SK-N-SH treated with all-trans-retinoic acid at 6 μM for 48 hours (cell line): ENCODE results near the gene HDGFL3.

ENCODE experiments used
- ATAC-seq: fragments of 200-7000 bp; cut with Tn5 transposase; 3 replicates; pipeline ENCODE4 v1.9.1; 2020; ENCODE audit warnings: mild to moderate bottlenecking, moderate library complexity
- BACH2 ChIP-seq: fragments of 250-450 bp; sonication (Bioruptor Pico); IDR thresholded peaks from 2 replicates; pipeline ENCODE4 v1.9.0; 2021; ENCODE audit warnings: mild to moderate bottlenecking, borderline replicate concordance
- CSDC2 ChIP-seq: fragments of 250-450 bp; sonication (Bioruptor Pico); IDR thresholded peaks from 2 replicates; pipeline ENCODE4 v1.5.0; 2020; ENCODE audit warnings: mild to moderate bottlenecking, moderate library complexity
- ISL1 ChIP-seq: fragments of 250-450 bp; sonication (Bioruptor Pico); IDR thresholded peaks from 2 replicates; pipeline ENCODE4 v2.1.2; 2022; ENCODE audit warnings: mild to moderate bottlenecking, moderate library complexity
- OSR1 ChIP-seq: fragments of 250-450 bp; sonication (Bioruptor Pico); IDR thresholded peaks from 2 replicates; pipeline ENCODE4 v1.8.0; 2022; ENCODE audit warnings: moderate library complexity, mild to moderate bottlenecking, inconsistent platforms
- PPARA ChIP-seq: fragments of 250-450 bp; sonication (Bioruptor Pico); IDR thresholded peaks from 2 replicates; pipeline ENCODE4 v1.5.0; 2020; ENCODE audit warnings: mild to moderate bottlenecking, borderline replicate concordance
- RARB ChIP-seq: fragments of 250-450 bp; sonication (Bioruptor Pico); IDR thresholded peaks from 2 replicates; pipeline ENCODE4 v1.8.0; 2021; ENCODE audit warnings: mild to moderate bottlenecking, moderate library complexity
- SNAI2 ChIP-seq: fragments of 250-450 bp; sonication (Bioruptor Pico); IDR thresholded peaks from 2 replicates; pipeline ENCODE4 v1.5.0; 2020; ENCODE audit warnings: mild to moderate bottlenecking, moderate library complexity
- TCF4 ChIP-seq: fragments of 250-450 bp; sonication (Bioruptor Pico); IDR thresholded peaks from 2 replicates; pipeline ENCODE4 v1.8.0; 2021; ENCODE audit warnings: mild to moderate bottlenecking, moderate library complexity, borderline replicate concordance
- TOX ChIP-seq: fragments of 250-450 bp; sonication (Bioruptor Pico); IDR thresholded peaks from 2 replicates; pipeline ENCODE4 v1.8.0; 2021; ENCODE audit warnings: mild to moderate bottlenecking, moderate library complexity, borderline replicate concordance
- ZC3H10 ChIP-seq: fragments of 250-450 bp; sonication (Bioruptor Pico); IDR thresholded peaks from 2 replicates; pipeline ENCODE4 v1.5.1; 2021; ENCODE audit warnings: mild to moderate bottlenecking, moderate library complexity
- ZFP3 ChIP-seq: fragments of 250-450 bp; sonication (Bioruptor Pico); IDR thresholded peaks from 2 replicates; pipeline ENCODE4 v1.5.0; 2020; ENCODE audit warnings: mild to moderate bottlenecking, moderate library complexity
- ZNF8 ChIP-seq: fragments of 450-650 bp; formaldehyde crosslinking; IDR thresholded peaks from 2 replicates; pipeline ENCODE4 v1.5.0; 2020; ENCODE audit warnings: mild to moderate bottlenecking, moderate library complexity
- TF ChIP-seq, protein P1 (sequence below): fragments of 250-450 bp; sonication (Bioruptor Pico); IDR thresholded peaks from 2 replicates; pipeline ENCODE4 v1.5.1; 2020; ENCODE audit warnings: low read depth, mild to moderate bottlenecking, moderate library complexity
- TF ChIP-seq, protein P2 (sequence below): fragments of 250-450 bp; sonication (Bioruptor Pico); IDR thresholded peaks from 2 replicates; pipeline ENCODE4 v1.5.1; 2021; ENCODE audit warnings: mild to moderate bottlenecking, moderate library complexity
- TF ChIP-seq, protein P3 (sequence below): fragments of 250-450 bp; sonication (Bioruptor Pico); IDR thresholded peaks from 2 replicates; pipeline ENCODE4 v1.5.0; 2020; ENCODE audit warnings: mild to moderate bottlenecking, moderate library complexity
- TF ChIP-seq, protein P4 (sequence below): fragments of 250-450 bp; sonication (Bioruptor Pico); IDR thresholded peaks from 2 replicates; pipeline ENCODE4 v1.8.0; 2020; ENCODE audit warnings: mild to moderate bottlenecking, moderate library complexity, borderline replicate concordance
- TF ChIP-seq, protein P5 (sequence below): fragments of 250-450 bp; sonication (Bioruptor Pico); IDR thresholded peaks from 2 replicates; pipeline ENCODE4 v1.8.0; 2021; ENCODE audit warnings: low read depth, mild to moderate bottlenecking, moderate library complexity, borderline replicate concordance

Gene HDGFL3

DNA sequence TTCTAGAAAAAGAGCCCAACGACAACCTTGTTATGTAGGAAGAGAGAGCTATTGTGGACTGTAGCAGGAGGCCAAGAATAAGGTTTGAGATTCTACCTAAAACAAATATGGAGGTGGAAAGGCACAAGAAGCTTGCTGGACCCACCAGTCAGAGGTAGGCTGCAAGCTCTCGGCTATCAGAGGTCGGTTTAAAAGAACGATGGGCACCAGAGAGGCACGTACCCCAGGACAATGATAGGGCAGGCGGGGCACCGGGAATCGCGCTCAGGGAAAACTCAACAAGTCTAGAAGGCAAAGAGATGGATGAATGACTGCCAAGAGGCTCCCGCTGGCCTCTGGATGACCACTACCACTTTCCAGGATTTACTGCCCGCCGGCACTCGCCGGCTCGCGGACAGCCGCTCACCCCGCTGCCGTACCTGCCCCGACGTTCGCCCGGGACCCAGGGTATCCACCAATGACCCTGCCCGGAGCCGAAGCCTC, 1.1 kb downstream of the HDGFL3 start (continued):
- TF ChIP-seq, protein P1, sequence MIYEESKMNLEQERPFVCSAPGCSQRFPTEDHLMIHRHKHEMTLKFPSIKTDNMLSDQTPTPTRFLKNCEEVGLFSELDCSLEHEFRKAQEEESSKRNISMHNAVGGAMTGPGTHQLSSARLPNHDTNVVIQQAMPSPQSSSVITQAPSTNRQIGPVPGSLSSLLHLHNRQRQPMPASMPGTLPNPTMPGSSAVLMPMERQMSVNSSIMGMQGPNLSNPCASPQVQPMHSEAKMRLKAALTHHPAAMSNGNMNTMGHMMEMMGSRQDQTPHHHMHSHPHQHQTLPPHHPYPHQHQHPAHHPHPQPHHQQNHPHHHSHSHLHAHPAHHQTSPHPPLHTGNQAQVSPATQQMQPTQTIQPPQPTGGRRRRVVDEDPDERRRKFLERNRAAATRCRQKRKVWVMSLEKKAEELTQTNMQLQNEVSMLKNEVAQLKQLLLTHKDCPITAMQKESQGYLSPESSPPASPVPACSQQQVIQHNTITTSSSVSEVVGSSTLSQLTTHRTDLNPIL: no peak
- TF ChIP-seq ZNF8 (CRISPR knock-in tag): no peak
- TF ChIP-seq, protein P2, sequence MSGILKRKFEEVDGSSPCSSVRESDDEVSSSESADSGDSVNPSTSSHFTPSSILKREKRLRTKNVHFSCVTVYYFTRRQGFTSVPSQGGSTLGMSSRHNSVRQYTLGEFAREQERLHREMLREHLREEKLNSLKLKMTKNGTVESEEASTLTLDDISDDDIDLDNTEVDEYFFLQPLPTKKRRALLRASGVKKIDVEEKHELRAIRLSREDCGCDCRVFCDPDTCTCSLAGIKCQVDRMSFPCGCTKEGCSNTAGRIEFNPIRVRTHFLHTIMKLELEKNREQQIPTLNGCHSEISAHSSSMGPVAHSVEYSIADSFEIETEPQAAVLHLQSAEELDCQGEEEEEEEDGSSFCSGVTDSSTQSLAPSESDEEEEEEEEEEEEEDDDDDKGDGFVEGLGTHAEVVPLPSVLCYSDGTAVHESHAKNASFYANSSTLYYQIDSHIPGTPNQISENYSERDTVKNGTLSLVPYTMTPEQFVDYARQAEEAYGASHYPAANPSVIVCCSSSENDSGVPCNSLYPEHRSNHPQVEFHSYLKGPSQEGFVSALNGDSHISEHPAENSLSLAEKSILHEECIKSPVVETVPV (CRISPR knock-in tag): no peak
- TF ChIP-seq, protein P3, sequence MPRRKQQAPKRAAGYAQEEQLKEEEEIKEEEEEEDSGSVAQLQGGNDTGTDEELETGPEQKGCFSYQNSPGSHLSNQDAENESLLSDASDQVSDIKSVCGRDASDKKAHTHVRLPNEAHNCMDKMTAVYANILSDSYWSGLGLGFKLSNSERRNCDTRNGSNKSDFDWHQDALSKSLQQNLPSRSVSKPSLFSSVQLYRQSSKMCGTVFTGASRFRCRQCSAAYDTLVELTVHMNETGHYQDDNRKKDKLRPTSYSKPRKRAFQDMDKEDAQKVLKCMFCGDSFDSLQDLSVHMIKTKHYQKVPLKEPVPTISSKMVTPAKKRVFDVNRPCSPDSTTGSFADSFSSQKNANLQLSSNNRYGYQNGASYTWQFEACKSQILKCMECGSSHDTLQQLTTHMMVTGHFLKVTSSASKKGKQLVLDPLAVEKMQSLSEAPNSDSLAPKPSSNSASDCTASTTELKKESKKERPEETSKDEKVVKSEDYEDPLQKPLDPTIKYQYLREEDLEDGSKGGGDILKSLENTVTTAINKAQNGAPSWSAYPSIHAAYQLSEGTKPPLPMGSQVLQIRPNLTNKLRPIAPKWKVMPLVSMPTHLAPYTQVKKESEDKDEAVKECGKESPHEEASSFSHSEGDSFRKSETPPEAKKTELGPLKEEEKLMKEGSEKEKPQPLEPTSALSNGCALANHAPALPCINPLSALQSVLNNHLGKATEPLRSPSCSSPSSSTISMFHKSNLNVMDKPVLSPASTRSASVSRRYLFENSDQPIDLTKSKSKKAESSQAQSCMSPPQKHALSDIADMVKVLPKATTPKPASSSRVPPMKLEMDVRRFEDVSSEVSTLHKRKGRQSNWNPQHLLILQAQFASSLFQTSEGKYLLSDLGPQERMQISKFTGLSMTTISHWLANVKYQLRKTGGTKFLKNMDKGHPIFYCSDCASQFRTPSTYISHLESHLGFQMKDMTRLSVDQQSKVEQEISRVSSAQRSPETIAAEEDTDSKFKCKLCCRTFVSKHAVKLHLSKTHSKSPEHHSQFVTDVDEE: no peak
- no peak for TF ChIP-seq ZC3H10 (CRISPR knock-in tag)
- no peak for TF ChIP-seq TCF4
- TF ChIP-seq ISL1 (CRISPR knock-in tag): no peak
- TF ChIP-seq ZFP3: no peak

DNA sequence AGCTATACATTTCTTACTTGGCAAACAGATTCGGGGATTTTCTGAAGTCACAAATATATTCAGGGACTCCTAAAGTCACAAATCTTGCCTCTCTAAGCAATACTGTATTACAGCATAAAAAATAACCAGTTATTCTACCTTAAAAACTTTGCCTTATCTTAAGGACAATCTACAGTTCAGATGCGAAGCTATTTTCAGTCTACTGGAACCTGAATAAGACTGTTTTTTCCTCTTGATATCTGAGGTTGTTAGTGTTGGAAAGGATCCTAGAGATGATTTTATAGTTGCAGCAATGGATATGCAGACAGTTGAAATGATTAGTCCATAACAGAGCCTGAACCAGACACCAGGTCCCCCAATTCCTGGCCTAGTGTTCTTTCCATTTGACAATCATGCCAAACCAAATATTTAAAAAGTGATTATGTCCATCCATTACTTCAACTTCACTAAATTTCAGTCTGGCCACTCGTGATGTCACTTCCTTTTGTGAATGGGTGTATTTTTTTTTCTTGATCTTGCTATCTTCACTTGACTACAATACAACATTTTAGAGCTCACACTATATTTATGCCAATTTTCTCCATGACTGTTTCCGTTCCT, 1.8 kb downstream of the HDGFL3 start:
- peak; percentile 78 for TF ChIP-seq ISL1 (CRISPR knock-in tag)
- TF ChIP-seq, protein P3: 0 out of 2 replicates have a peak, but pooled peaks have one; percentile 61
- TF ChIP-seq, protein P2 (CRISPR knock-in tag): no peak
- peak; percentile 6; the same call in 2 of the 3 replicates for ATAC-seq

DNA sequence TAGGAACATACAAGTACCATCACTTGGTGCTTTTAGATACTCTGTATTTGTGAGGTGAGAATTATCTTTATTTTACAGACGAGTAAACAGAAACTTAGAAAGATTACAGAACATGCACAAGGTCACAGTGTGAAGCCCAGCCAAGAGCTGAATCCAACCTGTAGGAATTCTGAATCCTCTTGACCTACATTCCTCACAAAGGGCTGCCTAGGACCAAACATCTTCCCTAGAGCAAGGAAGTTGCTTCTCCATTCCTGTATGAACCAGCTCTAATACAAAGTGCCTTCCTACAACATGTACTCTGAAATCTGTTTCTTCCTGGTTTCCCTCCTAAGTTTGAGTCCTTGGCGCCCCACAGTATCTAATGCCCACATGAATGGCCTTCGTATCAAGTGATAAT, 2.9 kb downstream of the HDGFL3 start:
- no peak for TF ChIP-seq ZNF8 (CRISPR knock-in tag)
- TF ChIP-seq, protein P4, sequence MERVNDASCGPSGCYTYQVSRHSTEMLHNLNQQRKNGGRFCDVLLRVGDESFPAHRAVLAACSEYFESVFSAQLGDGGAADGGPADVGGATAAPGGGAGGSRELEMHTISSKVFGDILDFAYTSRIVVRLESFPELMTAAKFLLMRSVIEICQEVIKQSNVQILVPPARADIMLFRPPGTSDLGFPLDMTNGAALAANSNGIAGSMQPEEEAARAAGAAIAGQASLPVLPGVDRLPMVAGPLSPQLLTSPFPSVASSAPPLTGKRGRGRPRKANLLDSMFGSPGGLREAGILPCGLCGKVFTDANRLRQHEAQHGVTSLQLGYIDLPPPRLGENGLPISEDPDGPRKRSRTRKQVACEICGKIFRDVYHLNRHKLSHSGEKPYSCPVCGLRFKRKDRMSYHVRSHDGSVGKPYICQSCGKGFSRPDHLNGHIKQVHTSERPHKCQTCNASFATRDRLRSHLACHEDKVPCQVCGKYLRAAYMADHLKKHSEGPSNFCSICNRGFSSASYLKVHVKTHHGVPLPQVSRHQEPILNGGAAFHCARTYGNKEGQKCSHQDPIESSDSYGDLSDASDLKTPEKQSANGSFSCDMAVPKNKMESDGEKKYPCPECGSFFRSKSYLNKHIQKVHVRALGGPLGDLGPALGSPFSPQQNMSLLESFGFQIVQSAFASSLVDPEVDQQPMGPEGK (CRISPR knock-in tag): no peak
- TF ChIP-seq, protein P5, sequence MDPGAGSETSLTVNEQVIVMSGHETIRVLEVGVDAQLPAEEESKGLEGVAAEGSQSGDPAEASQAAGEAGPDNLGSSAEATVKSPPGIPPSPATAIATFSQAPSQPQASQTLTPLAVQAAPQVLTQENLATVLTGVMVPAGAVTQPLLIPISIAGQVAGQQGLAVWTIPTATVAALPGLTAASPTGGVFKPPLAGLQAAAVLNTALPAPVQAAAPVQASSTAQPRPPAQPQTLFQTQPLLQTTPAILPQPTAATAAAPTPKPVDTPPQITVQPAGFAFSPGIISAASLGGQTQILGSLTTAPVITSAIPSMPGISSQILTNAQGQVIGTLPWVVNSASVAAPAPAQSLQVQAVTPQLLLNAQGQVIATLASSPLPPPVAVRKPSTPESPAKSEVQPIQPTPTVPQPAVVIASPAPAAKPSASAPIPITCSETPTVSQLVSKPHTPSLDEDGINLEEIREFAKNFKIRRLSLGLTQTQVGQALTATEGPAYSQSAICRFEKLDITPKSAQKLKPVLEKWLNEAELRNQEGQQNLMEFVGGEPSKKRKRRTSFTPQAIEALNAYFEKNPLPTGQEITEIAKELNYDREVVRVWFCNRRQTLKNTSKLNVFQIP (CRISPR knock-in tag): no peak
- TF ChIP-seq, protein P2 (CRISPR knock-in tag): no peak
- no peak for TF ChIP-seq BACH2 (CRISPR knock-in tag)
- TF ChIP-seq ISL1 (CRISPR knock-in tag): no peak
- no peak for TF ChIP-seq TCF4
- no peak for TF ChIP-seq SNAI2 (CRISPR knock-in tag)
- TF ChIP-seq PPARA (CRISPR knock-in tag): no peak
- no peak for TF ChIP-seq CSDC2 (CRISPR knock-in tag)
- no peak for TF ChIP-seq OSR1 (CRISPR knock-in tag)
- no peak for TF ChIP-seq ZC3H10 (CRISPR knock-in tag)
- TF ChIP-seq TOX (CRISPR knock-in tag): no peak
- no peak for TF ChIP-seq ZFP3
- no peak for TF ChIP-seq RARB (CRISPR knock-in tag)
- TF ChIP-seq, protein P1: no peak
- no peak for ATAC-seq
